GM23338 (cell line): Measurements from ENCODE around the gene APP. TPM values are rescaled to one million over a fixed set of nuclear protein-coding genes. Genes with fewer than 3 reads are reported as not detected.

ENCODE experiments used
- ATAC-seq: fragments of 200-7000 bp; cut with Tn5 transposase; 3 replicates; pipeline ENCODE4 v1.9.1; 2020
- DNase-seq: peaks from one replicate; pipeline ENCODE4 v3.0.0-alpha.2; 2015; ENCODE audit warnings: low spot score
- H2AFZ ChIP-seq: fragments of 200-600 bp; sonication (generic); 2 replicates; pipeline ENCODE4 v1.8.0; 2016; ENCODE audit warnings: antibody characterized with exemption, mild to moderate bottlenecking, moderate library complexity
- H3F3A ChIP-seq: fragments of 200-600 bp; sonication (generic); replicated peaks from 2 replicates; pipeline ENCODE4 v1.8.0; 2017; ENCODE audit warnings: antibody characterized with exemption, mixed run types, low read depth
- H3K27ac ChIP-seq: fragments of 200-600 bp; sonication (generic); 2 replicates; pipeline ENCODE4 v1.6.1; 2016; ENCODE audit warnings: low read depth
- H3K27me3 ChIP-seq: fragments of 200-600 bp; sonication (generic); 2 replicates; pipeline ENCODE4 v1.8.0; 2016; ENCODE audit warnings: mild to moderate bottlenecking, mixed run types, moderate library complexity; ENCODE audit not compliant: insufficient read depth
- H3K36me3 ChIP-seq: fragments of 200-600 bp; sonication (generic); 2 replicates; pipeline ENCODE4 v1.8.0; 2016; ENCODE audit warnings: mild to moderate bottlenecking; ENCODE audit not compliant: insufficient read depth
- H3K4me1 ChIP-seq: fragments of 200-600 bp; sonication (generic); 2 replicates; pipeline ENCODE4 v1.8.0; 2016; ENCODE audit warnings: mild to moderate bottlenecking, moderate library complexity; ENCODE audit not compliant: insufficient read depth
- H3K4me2 ChIP-seq: fragments of 200-600 bp; sonication (generic); 2 replicates; pipeline ENCODE4 v1.7.1; 2017; ENCODE audit warnings: mixed run types
- H3K4me3 ChIP-seq: fragments of 200-600 bp; sonication (generic); 2 replicates; pipeline ENCODE4 v1.6.1; 2016; ENCODE audit warnings: mixed run types
- H3K79me2 ChIP-seq: fragments of 200-600 bp; sonication (generic); replicated peaks from 2 replicates; pipeline ENCODE4 v1.8.0; 2017; ENCODE audit warnings: mild to moderate bottlenecking; ENCODE audit not compliant: insufficient read depth
- H3K9me2 ChIP-seq: fragments of 200-600 bp; sonication (generic); 2 replicates; pipeline ENCODE4 v1.8.0; 2017; ENCODE audit not compliant: insufficient read depth
- H4K20me1 ChIP-seq: fragments of 200-600 bp; sonication (generic); replicated peaks from 2 replicates; pipeline ENCODE4 v1.8.0; 2017; ENCODE audit warnings: mild to moderate bottlenecking; ENCODE audit not compliant: insufficient read depth
- H3K27ac Mint-ChIP-seq: 2 replicates; pipeline ENCODE4 v1.8.0; 2020; ENCODE audit warnings: inconsistent platforms, mild to moderate bottlenecking, moderate library complexity, mixed read lengths
- H3K27me3 Mint-ChIP-seq: 3 replicates; pipeline ENCODE4 v1.8.0; 2022; ENCODE audit warnings: low read depth, mild to moderate bottlenecking, moderate library complexity, mixed read lengths, inconsistent platforms; ENCODE audit not compliant: insufficient read depth, poor library complexity
- H3K36me3 Mint-ChIP-seq: 3 replicates; pipeline ENCODE4 v1.8.0; 2021; ENCODE audit warnings: low read depth, mild to moderate bottlenecking, inconsistent platforms, moderate library complexity, mixed read lengths
- H3K4me1 Mint-ChIP-seq: 3 replicates; pipeline ENCODE4 v1.8.0; 2020; ENCODE audit warnings: mild to moderate bottlenecking, inconsistent platforms, mixed read lengths
- H3K4me3 Mint-ChIP-seq: 3 replicates; pipeline ENCODE4 v1.8.0; 2021; ENCODE audit warnings: moderate library complexity, mild to moderate bottlenecking, inconsistent platforms, mixed read lengths
- H3K9me3 Mint-ChIP-seq: 3 replicates; pipeline ENCODE4 v1.8.0; 2020; ENCODE audit warnings: moderate library complexity, mild to moderate bottlenecking, inconsistent platforms, mixed read lengths
- CREB1 ChIP-seq: fragments of 250-450 bp; sonication (Bioruptor Pico); IDR thresholded peaks from 2 replicates; pipeline ENCODE4 v1.5.0; 2020; ENCODE audit warnings: low read depth, mild to moderate bottlenecking, moderate library complexity
- EZH2 ChIP-seq: fragments of 200-600 bp; sonication (generic); IDR thresholded peaks from one replicate; pipeline ENCODE4 v1.8.0; 2017; ENCODE audit warnings: antibody characterized with exemption, mild to moderate bottlenecking, low read depth; ENCODE audit not compliant: unreplicated experiment
- EZH2phosphoT487 ChIP-seq: fragments of 200-600 bp; sonication (generic); IDR thresholded peaks from one replicate; pipeline ENCODE4 v1.8.1; 2018; ENCODE audit warnings: antibody characterized with exemption; ENCODE audit not compliant: unreplicated experiment
- JUNB ChIP-seq: IDR thresholded peaks from one replicate; pipeline ENCODE4 v1.6.1; 2016; ENCODE audit warnings: antibody characterized with exemption; ENCODE audit not compliant: unreplicated experiment
- NANOG ChIP-seq: IDR thresholded peaks from 2 replicates; pipeline ENCODE4 v1.6.1; 2016; ENCODE audit warnings: antibody characterized with exemption, borderline replicate concordance
- POLR2AphosphoS5 ChIP-seq: IDR thresholded peaks from 2 replicates; pipeline ENCODE4 v1.6.1; 2016; ENCODE audit warnings: antibody characterized with exemption, low read depth
- STAT1 ChIP-seq: IDR thresholded peaks from one replicate; pipeline ENCODE4 v1.6.1; 2016; ENCODE audit warnings: antibody characterized with exemption; ENCODE audit not compliant: unreplicated experiment
- ZNF114 ChIP-seq: fragments of 250-450 bp; sonication (Bioruptor Pico); IDR thresholded peaks from 2 replicates; pipeline ENCODE4 v1.5.0; 2020; ENCODE audit warnings: mild to moderate bottlenecking, moderate library complexity
- ZNF331 ChIP-seq: fragments of 250-450 bp; sonication (Bioruptor Pico); IDR thresholded peaks from 2 replicates; pipeline ENCODE4 v1.5.0; 2020; ENCODE audit warnings: low read depth, mild to moderate bottlenecking, moderate library complexity
- polyA plus RNA-seq: library from polyadenylated mRNA; unstranded; fragments of >200 nt; fragmentation: Nextera tagmentation; extraction: Ambion mirVana; gene quantifications from 2 replicates; pipeline ENCODE4 v1.2.1, GENCODE V29; 2016
- total RNA-seq: library from RNA; depleted of rRNA; stranded (reverse); fragments of >200 nt; shearing (Covaris generic); gene quantifications from 2 replicates; pipeline ENCODE4 v1.2.3, GENCODE V29; 2014
- TF ChIP-seq, protein P1 (sequence below): IDR thresholded peaks from one replicate; pipeline ENCODE4 v1.6.1; 2018; ENCODE audit warnings: antibody characterized with exemption; ENCODE audit not compliant: unreplicated experiment
- TF ChIP-seq, protein P2 (sequence below): IDR thresholded peaks from 2 replicates; pipeline ENCODE4 v1.6.1; 2016; ENCODE audit warnings: antibody characterized with exemption
- TF ChIP-seq, protein P3 (sequence below), 2 experiments: fragments of 200-600 bp in 1 of 2; sonication (generic) in 1 of 2; conservative IDR thresholded peaks; 2 replicates each; pipeline versions ENCODE4 v1.5.1 to v1.6.1; 2016 to 2017; ENCODE audit warnings: antibody characterized with exemption in 2 of 2, low read depth in 2 of 2, mild to moderate bottlenecking in 2 of 2, moderate library complexity in 1 of 2

Gene APP
- total and polyA plus RNA-seq, 2 experiments from 2014 or later: 69.4 to 444 TPM

DNA sequence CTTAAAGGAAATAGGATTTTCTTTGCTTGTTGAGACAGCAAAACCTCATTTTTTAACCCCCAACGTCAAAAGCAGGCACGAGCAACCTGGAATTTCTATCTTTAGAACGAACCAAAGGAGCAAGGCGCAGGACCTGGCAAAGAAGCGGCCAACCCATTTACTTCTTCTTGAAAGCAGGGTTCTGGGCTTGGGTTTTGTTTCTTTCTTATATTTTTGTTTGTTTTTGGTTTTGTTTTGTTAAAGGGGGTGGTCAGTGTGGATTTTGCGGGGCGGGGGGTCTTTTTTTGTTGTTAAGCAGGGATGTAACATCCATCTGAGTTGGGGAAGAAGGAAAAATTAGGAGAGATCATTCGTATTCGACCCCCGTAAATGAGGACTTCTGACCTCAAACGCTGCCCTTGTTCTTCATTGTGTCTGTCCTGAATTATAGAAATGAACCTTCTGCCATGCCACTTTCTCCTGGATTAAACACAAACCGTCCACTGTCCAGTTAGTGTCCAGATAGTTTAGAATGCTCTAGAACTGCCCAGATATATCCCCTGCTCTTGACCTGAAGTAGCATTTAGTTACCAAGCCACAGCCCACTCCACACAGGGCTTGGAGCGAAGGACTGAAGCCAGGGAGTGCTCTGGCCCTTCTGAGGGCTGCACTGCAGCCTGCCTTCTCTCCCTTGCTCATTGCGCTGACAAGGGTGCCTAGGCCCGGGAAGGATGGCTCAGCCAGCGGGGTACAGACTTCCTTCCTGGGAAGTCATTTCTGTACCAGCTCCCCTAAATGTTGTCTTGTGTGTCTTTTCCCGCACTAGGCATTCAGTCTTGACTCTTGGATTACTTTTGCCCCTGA lies 909 bp upstream of the APP start:
- H2AFZ ChIP-seq: peak overlapping the region; percentile 93
- Mint-ChIP-seq H3K4me1 (peaks cover 42% of the 10 kb centered on the region), H3K4me3 (peak overlapping the region; percentile 97), H3K27ac (peak overlapping the region; percentile 51; the same call in 1 of the 2 replicates), H3K36me3 (peaks cover 14% of the 10 kb centered on the region), H3K9me3 (0 out of 3 replicates have a peak, but pooled peaks cover 3% of the 10 kb centered on the region), H3K27me3 (peaks cover 13% of the 10 kb centered on the region)
- peak overlapping the region; percentile 77 for H3K4me2 ChIP-seq
- ATAC-seq (no peak; the same call in 2 of the 3 replicates), DNase-seq (no peak)
- peak overlapping the region; percentile 88 for H3K4me3 ChIP-seq
- H3K27me3 ChIP-seq: 0 out of 2 replicates have a peak, but pooled peaks cover 4% of the 10 kb centered on the region
- no peak overlapping the region for H3K27ac ChIP-seq
- no peaks in the 10 kb centered on the region for H3K36me3 ChIP-seq
- H4K20me1 ChIP-seq: peaks cover 3% of the 10 kb centered on the region; the same call in 1 of the 2 replicates
- no peaks in the 10 kb centered on the region for H3K9me2 ChIP-seq
- peaks cover 32% of the 10 kb centered on the region for H3K4me1 ChIP-seq
- TF ChIP-seq CREB1 (CRISPR knock-in tag): 0 out of 2 replicates have a peak, but pooled peaks have one; percentile 2
- TF ChIP-seq POLR2AphosphoS5: no peak
- TF ChIP-seq EZH2: no peak
- H3K79me2 ChIP-seq: peaks cover 41% of the 10 kb centered on the region
- no peaks in the 10 kb centered on the region for H3F3A ChIP-seq

DNA sequence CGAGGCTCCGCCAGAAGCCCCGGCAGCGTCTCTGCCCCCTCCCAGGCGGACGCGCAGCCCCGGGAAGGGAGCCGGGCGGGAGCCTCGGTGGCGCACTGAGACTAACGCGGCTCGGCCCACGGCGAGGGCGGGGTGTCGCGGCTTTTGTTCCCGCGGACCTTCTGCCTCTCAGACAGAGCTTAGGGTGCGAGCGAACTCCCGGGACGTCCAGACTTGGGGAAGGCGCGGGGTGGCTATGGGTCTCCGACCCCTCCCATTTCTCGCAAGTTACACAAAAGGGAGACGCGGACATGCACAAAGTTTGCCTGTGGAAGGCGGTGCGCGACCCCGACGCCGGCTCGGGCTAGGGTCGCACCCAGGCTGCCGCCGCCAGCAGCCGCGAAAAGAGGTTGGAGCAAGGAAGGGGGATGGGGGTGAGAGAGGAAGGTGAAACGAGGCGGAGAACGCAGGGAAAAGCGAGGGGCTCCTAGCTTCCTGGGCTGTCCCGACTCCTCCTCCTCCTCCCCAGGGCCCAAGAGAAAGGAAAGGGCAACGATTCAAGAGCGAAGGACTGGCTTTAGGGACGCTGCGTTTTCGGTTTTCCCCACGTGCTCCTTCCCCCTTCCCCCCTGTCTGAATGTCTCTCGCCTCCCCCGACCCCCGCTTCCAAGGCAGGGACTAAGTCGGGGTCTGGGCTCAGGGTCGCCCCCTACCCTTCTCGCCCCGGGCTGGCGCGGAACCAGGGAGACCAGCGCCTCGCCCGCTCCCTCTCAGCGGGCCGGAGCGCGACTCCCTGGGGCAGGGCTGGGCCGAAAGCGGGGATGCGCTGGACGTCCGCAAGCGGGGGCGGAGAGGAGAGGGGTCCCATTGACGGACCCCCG lies 729 bp downstream of the APP start:
- Histone ChIP-seq H3K36me3 (no peaks in the 10 kb centered on the region), H3K4me2 (peak overlapping the region; percentile 77), H3K4me3 (peak overlapping the region; percentile 88), H2AFZ (no peak overlapping the region), H3F3A (no peaks in the 10 kb centered on the region), H3K79me2 (peaks cover 57% of the 10 kb centered on the region), H4K20me1 (peaks cover 15% of the 10 kb centered on the region), H3K27me3 (0 out of 2 replicates have a peak, but pooled peaks cover 4% of the 10 kb centered on the region), H3K4me1 (peaks cover 48% of the 10 kb centered on the region), H3K27ac (peak overlapping the region; percentile 91), H3K9me2 (no peaks in the 10 kb centered on the region)
- H3K9me3 Mint-ChIP-seq: 0 out of 3 replicates have a peak, but pooled peaks cover 3% of the 10 kb centered on the region
- ATAC-seq: peak; percentile 56
- peaks cover 55% of the 10 kb centered on the region for H3K4me1 Mint-ChIP-seq
- peak overlapping the region; percentile 97 for H3K4me3 Mint-ChIP-seq
- H3K36me3 Mint-ChIP-seq: peaks cover 14% of the 10 kb centered on the region
- peaks cover 13% of the 10 kb centered on the region for H3K27me3 Mint-ChIP-seq
- H3K27ac Mint-ChIP-seq: peak overlapping the region; percentile 97
- DNase-seq: peak; percentile 64
- TF ChIP-seq EZH2: no peak
- no peak for TF ChIP-seq NANOG
- TF ChIP-seq ZNF114 (CRISPR knock-in tag): no peak
- TF ChIP-seq, protein P1, sequence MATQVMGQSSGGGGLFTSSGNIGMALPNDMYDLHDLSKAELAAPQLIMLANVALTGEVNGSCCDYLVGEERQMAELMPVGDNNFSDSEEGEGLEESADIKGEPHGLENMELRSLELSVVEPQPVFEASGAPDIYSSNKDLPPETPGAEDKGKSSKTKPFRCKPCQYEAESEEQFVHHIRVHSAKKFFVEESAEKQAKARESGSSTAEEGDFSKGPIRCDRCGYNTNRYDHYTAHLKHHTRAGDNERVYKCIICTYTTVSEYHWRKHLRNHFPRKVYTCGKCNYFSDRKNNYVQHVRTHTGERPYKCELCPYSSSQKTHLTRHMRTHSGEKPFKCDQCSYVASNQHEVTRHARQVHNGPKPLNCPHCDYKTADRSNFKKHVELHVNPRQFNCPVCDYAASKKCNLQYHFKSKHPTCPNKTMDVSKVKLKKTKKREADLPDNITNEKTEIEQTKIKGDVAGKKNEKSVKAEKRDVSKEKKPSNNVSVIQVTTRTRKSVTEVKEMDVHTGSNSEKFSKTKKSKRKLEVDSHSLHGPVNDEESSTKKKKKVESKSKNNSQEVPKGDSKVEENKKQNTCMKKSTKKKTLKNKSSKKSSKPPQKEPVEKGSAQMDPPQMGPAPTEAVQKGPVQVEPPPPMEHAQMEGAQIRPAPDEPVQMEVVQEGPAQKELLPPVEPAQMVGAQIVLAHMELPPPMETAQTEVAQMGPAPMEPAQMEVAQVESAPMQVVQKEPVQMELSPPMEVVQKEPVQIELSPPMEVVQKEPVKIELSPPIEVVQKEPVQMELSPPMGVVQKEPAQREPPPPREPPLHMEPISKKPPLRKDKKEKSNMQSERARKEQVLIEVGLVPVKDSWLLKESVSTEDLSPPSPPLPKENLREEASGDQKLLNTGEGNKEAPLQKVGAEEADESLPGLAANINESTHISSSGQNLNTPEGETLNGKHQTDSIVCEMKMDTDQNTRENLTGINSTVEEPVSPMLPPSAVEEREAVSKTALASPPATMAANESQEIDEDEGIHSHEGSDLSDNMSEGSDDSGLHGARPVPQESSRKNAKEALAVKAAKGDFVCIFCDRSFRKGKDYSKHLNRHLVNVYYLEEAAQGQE: no peak
- TF ChIP-seq CREB1 (CRISPR knock-in tag): 0 out of 2 replicates have a peak, but pooled peaks have one; percentile 11
- no peak; the same call in 1 of the 2 replicates for TF ChIP-seq POLR2AphosphoS5
- TF ChIP-seq JUNB: no peak
- TF ChIP-seq, protein P2, sequence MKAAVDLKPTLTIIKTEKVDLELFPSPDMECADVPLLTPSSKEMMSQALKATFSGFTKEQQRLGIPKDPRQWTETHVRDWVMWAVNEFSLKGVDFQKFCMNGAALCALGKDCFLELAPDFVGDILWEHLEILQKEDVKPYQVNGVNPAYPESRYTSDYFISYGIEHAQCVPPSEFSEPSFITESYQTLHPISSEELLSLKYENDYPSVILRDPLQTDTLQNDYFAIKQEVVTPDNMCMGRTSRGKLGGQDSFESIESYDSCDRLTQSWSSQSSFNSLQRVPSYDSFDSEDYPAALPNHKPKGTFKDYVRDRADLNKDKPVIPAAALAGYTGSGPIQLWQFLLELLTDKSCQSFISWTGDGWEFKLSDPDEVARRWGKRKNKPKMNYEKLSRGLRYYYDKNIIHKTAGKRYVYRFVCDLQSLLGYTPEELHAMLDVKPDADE: no peak
- TF ChIP-seq ZNF331 (CRISPR knock-in tag): no peak
- TF ChIP-seq EZH2phosphoT487: no peak
- TF ChIP-seq, protein P3, sequence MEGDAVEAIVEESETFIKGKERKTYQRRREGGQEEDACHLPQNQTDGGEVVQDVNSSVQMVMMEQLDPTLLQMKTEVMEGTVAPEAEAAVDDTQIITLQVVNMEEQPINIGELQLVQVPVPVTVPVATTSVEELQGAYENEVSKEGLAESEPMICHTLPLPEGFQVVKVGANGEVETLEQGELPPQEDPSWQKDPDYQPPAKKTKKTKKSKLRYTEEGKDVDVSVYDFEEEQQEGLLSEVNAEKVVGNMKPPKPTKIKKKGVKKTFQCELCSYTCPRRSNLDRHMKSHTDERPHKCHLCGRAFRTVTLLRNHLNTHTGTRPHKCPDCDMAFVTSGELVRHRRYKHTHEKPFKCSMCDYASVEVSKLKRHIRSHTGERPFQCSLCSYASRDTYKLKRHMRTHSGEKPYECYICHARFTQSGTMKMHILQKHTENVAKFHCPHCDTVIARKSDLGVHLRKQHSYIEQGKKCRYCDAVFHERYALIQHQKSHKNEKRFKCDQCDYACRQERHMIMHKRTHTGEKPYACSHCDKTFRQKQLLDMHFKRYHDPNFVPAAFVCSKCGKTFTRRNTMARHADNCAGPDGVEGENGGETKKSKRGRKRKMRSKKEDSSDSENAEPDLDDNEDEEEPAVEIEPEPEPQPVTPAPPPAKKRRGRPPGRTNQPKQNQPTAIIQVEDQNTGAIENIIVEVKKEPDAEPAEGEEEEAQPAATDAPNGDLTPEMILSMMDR (conservative IDR thresholded peaks at IDR 0.05; ENCODE audit: low read depth in 2 of 2): peak in 1 of 2 experiments; percentile 33; a peak in 2 of 4 replicates
- TF ChIP-seq STAT1: no peak
